NCI-H446 (cell line): ENCODE data around the gene CARS1.

ENCODE experiments used
- DNase-seq, 2 experiments: peaks; one replicate each; lab custom pipeline; 2025; lab: John Stamatoyannopoulos, UW

CARS1 gene

GRCh38 chr11:2991452-2992233 lies 65.6 kb downstream of the CARS1 start:
- peak in 1 of 2 experiments; percentile 67 for DNase-seq

DNA sequence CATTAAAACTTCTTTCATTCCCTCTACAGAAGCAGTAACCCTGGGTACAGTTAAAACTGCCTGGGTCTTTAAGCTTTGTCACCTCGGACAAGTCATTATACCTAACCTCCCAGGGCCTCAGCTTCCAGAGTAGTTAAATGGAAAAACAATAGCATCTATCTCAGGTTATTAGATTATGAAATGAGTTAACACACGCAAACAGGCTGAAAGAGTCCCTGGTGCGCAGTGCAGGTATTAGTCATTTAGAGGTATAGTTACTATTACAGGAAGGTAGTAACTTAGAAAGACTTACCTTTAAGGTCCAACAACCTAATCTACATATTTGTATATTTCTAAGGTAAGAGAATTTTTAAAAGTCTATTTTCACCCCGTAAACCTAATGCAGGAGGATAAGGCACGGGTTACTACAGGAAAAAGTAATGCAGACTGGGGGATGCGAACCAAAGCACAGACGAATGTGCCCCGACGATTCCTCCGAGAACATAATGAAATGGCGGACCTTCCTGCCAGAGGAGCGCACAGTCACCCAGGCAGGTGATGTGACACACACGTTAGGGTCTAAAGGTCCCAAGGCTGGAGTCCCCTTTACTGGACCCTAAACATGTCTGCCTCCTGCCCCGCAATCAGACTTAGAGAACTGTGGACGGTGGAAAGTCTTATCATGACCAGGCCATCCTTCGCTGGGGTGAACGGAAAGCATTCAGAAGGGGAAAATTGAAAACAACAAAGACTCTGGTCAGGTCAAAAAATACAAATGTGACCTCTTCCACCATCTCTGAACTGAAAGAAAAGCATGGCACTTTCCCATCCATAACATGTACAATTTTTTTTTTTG lies 66.4 kb downstream of the CARS1 start:
- DNase-seq: no peak

- no peak for DNase-seq
Observed at GRCh38 chr11:2989551-2989950, 67.7 kb downstream of the CARS1 start.

DNA sequence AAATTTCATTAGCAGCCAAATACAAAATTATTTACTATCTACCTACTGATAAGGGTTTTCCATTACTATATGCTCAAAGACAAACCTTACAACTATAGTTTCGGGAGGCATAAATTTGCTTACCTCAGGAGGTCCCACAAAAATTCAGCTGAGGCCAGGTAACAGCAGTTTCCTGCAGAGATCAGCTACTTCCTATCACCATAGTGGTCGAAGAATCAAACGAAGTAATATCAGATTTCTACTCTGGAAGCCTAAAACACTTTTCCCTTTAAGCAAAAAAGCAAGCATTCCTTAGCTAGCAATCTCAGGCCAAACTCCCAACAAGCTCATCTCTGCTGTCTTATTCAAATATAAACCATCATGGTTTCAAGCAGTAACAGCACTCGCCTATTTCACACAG lies 68.2 kb downstream of the CARS1 start:
- DNase-seq: no peak

DNA sequence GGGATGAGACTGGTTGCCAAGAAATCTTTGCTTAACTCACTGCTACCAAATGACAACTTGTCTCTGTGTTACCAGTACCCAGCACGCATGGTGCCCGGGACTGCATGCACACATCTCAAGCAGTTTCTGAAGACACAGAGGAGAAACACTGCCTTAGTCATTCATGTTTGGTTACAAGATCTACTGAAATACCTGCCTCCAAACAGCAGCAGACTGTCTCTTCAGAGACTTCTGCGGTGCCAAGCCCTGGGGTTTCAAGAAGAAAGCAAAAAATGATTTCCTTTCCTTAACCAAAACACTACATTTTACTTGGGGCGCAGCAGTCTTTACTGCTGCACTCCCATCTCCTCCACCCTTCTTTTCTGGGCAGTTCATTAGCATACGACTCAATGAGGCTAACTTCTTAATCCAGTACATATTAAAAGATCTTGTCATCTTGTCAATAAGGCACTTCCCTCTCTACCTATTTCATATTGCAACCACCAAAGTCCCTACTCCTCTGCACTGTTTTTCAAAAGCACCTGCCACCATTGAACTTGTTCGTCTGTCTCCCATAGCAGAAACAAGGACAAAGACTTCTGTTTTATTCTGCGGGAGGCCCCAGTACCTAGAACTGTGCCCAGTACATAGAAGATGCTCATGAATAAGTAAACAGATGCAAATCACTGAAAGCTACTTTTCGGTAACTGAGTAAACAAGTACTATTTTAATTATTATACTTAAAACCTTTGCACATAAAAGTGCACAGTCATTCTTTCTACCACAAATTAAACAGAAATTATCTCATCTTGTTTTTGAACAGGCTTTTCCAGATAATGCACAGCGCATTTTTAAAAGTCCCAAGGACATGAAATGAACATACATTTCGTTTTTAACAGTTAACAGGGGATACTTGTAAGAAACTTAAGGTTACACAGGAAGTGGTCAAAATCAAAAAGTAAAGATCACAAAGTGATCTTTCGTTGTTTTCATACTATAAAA lies 69.1 kb downstream of the CARS1 start:
- no peak for DNase-seq

GRCh38 chr11:2983908-2984307 lies 73.3 kb downstream of the CARS1 start:
- no peak for DNase-seq

GRCh38 chr11:2982214-2982613 lies 75.0 kb downstream of the CARS1 start:
- DNase-seq: no peak

DNA sequence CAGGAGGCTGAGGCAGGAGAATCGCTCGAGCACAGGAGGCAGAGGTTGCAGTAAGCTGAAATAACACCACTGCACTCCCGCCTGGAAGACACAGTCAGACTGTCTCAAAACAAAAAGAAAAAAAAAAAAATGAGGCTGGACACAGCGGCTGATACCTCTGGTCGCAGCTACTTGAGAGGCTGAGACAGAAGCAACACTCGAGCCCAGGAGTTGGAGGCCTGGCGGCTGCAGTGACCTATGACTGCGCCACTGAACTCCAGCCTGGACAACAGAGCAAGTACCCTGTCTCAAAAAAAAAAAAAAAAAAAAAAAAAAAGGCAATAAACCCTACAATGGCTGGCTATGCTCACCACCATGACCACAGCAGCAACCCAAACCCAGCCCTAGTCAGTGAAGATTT lies 76.1 kb downstream of the CARS1 start:
- DNase-seq: no peak

DNA sequence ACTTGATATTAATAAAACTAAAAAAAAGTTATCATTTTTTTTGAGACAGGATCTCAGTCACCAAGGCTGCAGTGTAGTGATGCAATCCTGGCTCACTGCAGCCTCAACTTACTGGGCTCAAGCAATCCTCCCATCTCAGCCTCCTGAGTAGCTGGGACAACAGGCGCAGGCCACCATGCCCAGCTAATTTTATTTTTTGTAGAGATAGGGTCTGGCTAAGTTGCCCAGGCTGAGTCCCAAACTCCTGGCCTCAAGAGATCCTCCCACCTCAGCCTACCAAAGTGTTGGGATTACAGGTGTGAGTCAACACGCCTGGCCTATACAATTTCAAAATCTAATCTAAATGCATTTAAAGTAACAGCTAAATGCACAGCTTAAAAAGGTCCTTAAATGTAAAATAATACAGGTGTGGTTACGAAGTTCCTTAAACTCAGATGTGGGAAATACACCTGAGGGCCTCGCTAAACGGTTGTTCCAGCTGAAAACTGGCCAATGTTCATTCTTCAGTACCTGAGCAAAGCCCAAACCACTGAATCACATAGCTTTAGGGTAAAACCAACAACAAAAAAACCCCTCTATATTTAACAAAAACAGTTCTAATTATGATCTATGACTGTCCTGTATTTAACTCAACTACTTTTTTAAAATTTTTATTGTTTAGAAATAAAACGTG lies 76.9 kb downstream of the CARS1 start:
- no peak for DNase-seq

DNA sequence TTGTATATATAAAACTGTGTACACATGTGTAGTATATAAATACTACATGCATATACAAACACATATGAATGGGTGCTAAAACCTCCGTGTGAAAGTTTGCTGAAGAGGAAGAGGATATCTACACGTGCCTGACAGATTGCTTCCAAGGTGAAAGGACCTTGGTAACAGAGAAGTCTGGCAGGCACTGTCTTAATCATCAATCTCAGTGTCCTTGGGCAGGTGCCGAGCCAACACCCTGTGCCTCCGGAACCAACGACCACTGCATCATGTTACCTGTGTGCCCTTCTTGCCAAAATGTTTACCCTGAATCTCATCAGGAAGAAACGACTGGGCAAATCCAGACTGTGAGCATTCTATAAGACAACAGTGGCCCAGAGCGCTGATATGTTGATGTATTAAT lies 80.1 kb downstream of the CARS1 start:
- no peak for DNase-seq

- no peak for DNase-seq
Observed at GRCh38 chr11:2976294-2977063, 80.7 kb downstream of the CARS1 start.

DNA sequence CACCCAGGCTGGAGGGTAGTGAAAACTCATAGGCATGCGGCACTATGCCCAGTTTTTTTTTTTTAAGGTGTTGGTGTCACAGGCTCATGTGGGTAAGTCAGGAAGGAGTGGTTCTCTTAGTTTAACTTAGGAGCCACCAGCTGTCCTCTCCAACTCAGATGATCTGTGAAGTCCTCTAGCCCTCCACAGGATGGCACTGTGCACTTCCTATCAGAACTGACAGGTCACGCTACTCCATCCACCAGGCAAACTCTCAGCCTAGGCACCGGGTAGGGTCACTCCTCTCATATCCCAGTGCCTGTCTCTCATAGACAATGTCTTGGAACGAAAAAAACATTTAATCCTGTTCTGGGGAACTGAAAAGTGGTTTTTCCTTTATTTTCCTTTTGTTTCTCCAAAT lies 81.6 kb downstream of the CARS1 start:
- DNase-seq: peak; percentile 9 to 23

DNA sequence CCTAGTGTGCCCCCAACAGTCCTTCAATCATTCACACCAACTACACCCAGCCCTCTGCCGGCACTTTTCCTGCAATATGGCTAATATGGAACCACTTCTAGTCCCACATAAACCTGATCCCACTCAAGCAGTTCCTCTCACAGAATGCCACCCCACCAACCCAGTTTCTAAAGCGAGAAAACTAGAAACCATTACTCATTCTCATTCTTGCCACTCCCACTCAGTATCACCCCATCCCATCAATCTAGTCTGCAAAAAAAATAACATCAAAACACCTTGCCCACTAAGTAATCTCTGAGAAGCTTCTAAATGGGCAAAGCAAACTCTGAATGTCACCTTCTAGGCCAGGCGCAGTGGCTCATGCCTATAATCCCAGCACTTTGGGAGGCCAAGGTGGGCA lies 83.0 kb downstream of the CARS1 start:
- no peak for DNase-seq

DNA sequence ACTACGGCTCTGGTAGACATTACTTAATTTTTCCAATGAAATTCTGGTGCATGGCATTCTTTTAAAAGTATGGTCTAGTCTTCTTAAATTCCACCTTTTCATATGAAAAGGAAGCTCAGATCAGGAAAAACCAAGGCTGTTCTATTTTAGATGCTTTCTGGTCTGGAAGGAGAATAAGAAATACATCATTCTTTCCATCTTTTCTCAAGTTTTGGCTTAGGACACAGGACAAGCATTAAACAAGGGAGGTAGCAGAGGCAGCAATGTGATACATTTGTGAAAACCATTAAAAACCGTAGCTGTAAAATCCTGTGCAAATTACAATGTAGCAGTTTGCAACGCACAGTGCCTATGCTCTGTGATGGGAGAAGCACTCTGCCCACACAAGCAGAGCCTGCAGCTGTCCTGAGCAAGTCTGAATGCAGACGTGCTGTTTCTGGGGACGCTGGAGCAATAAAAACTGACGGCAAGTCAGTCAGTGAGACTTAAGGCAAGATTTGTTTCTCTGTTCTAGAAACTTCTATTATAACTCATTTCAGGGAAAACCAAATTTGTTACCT lies 88.8 kb downstream of the CARS1 start:
- DNase-seq: no peak

DNA sequence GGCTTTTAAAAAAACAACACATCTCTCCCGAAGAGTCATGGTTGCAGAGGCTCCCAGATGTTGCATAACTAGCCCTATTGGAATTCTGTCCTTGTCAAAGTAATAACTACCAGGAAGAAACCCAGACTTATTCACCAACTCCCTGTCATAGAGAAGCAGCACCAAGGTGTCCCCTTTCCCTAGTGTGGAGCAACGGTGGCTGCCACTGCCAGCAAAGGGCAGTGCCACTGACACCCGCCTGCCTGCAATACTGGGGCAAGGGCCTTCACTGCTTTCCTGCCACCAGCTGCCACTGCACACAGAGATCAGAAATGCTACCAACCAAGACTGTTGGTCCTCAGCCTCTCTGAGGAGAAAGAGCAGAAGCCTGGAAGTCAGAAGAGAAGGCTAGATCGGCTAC lies 92.4 kb downstream of the CARS1 start:
- DNase-seq: no peak

GRCh38 chr11:2963761-2964160 lies 93.5 kb downstream of the CARS1 start:
- no peak for DNase-seq

GRCh38 chr11:2963112-2963754 lies 94.0 kb downstream of the CARS1 start:
- no peak for DNase-seq

GRCh38 chr11:2961080-2961479 lies 96.1 kb downstream of the CARS1 start:
- no peak for DNase-seq

DNA sequence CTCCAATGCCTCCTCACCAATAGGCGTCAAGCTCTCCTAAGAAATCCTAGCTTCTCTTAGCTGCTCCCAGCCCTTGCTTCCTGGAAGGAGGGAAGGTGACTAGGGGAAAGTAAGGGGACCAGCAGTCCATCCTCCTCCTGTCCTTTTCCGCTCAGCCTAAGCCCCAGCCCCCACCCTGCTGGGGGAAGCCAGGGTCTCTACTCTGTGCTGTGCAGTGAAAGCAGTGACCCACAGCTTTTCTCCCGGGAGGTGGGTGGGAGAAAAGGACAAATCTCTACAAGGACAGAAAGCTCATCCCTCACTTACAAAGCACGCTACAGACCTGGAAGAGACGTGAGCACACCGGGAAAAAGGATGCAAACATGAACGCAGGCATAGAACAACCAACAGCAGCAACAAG lies 97.1 kb downstream of the CARS1 start:
- DNase-seq: no peak

GRCh38 chr11:2958251-2958650 lies 99.0 kb downstream of the CARS1 start:
- no peak for DNase-seq
